HEK293 (cell line): ENCODE results near the gene LSM5.

Source experiments
- TCF7L2 ChIP-seq: IDR thresholded peaks from 2 replicates; pipeline ENCODE4 v1.6.1; 2011; ENCODE audit warnings: low read depth, mild to moderate bottlenecking, inconsistent platforms, low read length, moderate library complexity, borderline replicate concordance
- TF ChIP-seq, protein P1 (sequence below): fragments of 450-650 bp; formaldehyde crosslinking; IDR thresholded peaks from 2 replicates; pipeline ENCODE4 v1.5.1; 2016; ENCODE audit warnings: missing biosample characterization, missing genetic modification characterization

DNA sequence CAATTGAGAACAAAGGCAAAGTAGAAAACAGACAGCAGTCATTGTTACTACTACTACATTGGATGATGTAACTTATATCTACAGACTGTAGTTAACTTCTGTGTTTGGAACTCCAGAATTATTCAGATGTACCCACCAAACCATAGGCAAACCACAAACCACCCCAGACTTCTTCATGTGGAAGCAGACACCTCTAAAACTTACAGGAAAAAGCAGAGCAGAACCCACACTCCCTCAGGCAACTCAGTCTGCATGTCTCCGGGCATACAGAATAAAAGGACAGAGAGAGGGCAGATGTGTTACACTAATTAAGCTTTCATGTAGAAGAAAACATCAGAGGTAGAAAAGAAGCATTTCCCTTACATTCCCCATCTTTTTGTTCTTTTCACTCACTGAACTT is 9.0 kb downstream of the LSM5 start:
- TF ChIP-seq, protein P1, sequence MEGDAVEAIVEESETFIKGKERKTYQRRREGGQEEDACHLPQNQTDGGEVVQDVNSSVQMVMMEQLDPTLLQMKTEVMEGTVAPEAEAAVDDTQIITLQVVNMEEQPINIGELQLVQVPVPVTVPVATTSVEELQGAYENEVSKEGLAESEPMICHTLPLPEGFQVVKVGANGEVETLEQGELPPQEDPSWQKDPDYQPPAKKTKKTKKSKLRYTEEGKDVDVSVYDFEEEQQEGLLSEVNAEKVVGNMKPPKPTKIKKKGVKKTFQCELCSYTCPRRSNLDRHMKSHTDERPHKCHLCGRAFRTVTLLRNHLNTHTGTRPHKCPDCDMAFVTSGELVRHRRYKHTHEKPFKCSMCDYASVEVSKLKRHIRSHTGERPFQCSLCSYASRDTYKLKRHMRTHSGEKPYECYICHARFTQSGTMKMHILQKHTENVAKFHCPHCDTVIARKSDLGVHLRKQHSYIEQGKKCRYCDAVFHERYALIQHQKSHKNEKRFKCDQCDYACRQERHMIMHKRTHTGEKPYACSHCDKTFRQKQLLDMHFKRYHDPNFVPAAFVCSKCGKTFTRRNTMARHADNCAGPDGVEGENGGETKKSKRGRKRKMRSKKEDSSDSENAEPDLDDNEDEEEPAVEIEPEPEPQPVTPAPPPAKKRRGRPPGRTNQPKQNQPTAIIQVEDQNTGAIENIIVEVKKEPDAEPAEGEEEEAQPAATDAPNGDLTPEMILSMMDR, result no peak
- no peak for TF ChIP-seq TCF7L2
